ENCODE measurements around the gene KDM4E. TPM values are rescaled to one million over a fixed set of nuclear protein-coding genes. Genes with fewer than 3 reads are reported as not detected.

KDM4E gene
- total RNA-seq (2011; cell fraction: chromatin; rRNA removed; ENCODE audit: low replicate concordance): not detected in 2 replicates
- not detected in 2 replicates for total RNA-seq (2011; cell fraction: nucleolus; rRNA removed)
- total RNA-seq (2011; cell fraction: nucleoplasm; rRNA removed): not detected in 2 replicates
- total RNA-seq (2014; rRNA removed) (not detected in 2 replicates), total RNA-seq (2014; rRNA removed; fragmentation: Illumina TruSeq; extraction: Trizol) (not detected in 2 replicates), total RNA-seq (2015; rRNA removed; fragmentation: Illumina TruSeq; extraction: Trizol) (not detected in 2 replicates), total RNA-seq (2021) (not detected in 2 replicates), polyA plus RNA-seq (2011; rRNA removed) (not detected in 2 replicates), polyA plus RNA-seq (2014; fragmentation: Illumina TruSeq; extraction: Trizol) (not detected in 2 replicates), polyA plus RNA-seq (2014; fragmentation: Nextera tagmentation; extraction: Ambion mirVana) (under 1 TPM in 1 of 2 experiments, not detected in 1; 0.04 TPM), polyA plus RNA-seq (2014; rRNA removed) (not detected in 2 replicates), polyA minus RNA-seq (2011; rRNA and poly(A)+ RNA removed) (not detected in 2 replicates), Bru-seq, nascent RNA (not detected), BruChase-seq, experiment 1, labeled RNA remaining after a 2-hour chase (percentile 19 among the genes with signal in this experiment), BruChase-seq, experiment 2, labeled RNA remaining after a 6-hour chase (not detected)
- not detected in 2 replicates for polyA plus RNA-seq (2011; cell fraction: cytosol; rRNA removed)
- not detected in 2 replicates for polyA plus RNA-seq (2011; cell fraction: nucleus; rRNA removed)
- polyA plus RNA-seq (2012): not detected in 2 replicates
- polyA minus RNA-seq (2011; cell fraction: cytosol; rRNA and poly(A)+ RNA removed): not detected in 2 replicates
- polyA minus RNA-seq (2011; cell fraction: nucleus; rRNA and poly(A)+ RNA removed): not detected in 2 replicates
- long read RNA-seq, experiment 1: 0 reads
- long read RNA-seq, experiment 2: 0 reads
- long read RNA-seq, experiment 3: 0 reads

- Histone ChIP-seq H3K9ac (ENCODE audit: insufficient read depth in 1 of 2, low read depth in 2 of 2, low read length in 2 of 2) (no peak within 1 kb of the TSS), H3K4me3 (no peak within 1 kb of the TSS), H3K36me3 (ENCODE audit: control insufficient read depth, insufficient read depth, low read length) (no peaks in the 10 kb centered on the region), H4K20me1 (replicated peaks; ENCODE audit: control insufficient read depth, insufficient read depth, low read length) (no peaks in the 10 kb centered on the region), H3K27ac (ENCODE audit: extremely low read depth, low read depth, low read length) (no peak within 1 kb of the TSS), H3K9me1 (ENCODE audit: control insufficient read depth, insufficient read depth, low read length) (no peaks in the 10 kb centered on the region), H3K4me2 (ENCODE audit: insufficient read depth, low read length) (no peak within 1 kb of the TSS), H3K9me3 (replicated peaks; ENCODE audit: control insufficient read depth, insufficient read depth, low read depth, low read length) (no peaks in the 10 kb centered on the region), H3K4me1 (replicated peaks in 1 of 2; ENCODE audit: control insufficient read depth in 2 of 2, insufficient read depth in 2 of 2, low read length in 2 of 2) (no peaks in the 10 kb centered on the region; a peak in 1 of 5 replicates), H2AFZ (ENCODE audit: low read depth, low read length) (peak within 1 kb of the TSS; percentile 45), H3K27me3 (ENCODE audit: control insufficient read depth in 2 of 2, insufficient read depth in 2 of 2, low read length in 2 of 2) (no peaks in the 10 kb centered on the region), H3K79me2 (ENCODE audit: control insufficient read depth, insufficient read depth, low read length) (no peaks in the 10 kb centered on the region)
- no peak for DNase-seq (ENCODE audit: extremely low read depth in 1 of 4, low spot score in 3 of 4)
- no peak for FAIRE-seq
- ChIA-PET CTCF (ENCODE audit: low intra/inter-chr PET ratio) (no interaction called here), POLR2A (interaction anchor here (0.6 to 1.8 kb wide), 3 partner anchors 8 to 29 kb away, joined by 3 to 5 read pairs (median 4); no protein-coding TSS in a partner anchor)
- WGBS (ENCODE audit: insufficient coverage, low coverage, missing lambda C conversion rate): 20% methylated on average over 1 of the region's 1 CpG
- peak; percentile 28; the same call in 2 of the 3 replicates for ATAC-seq
- BruUV-seq (replicated peaks): no TSS peak
- no peak for TF ChIP-seq MTA2 (IDR thresholded peaks at IDR 0.05; ENCODE audit: low read depth)
- no peak for TF ChIP-seq U2AF1 (optimal IDR thresholded peaks at IDR 0.05; ENCODE audit: low read depth, low read length)
- TF ChIP-seq ZBTB12 (CRISPR knock-in tag; IDR thresholded peaks at IDR 0.05): no peak
- TF ChIP-seq FOSL1 (tag; conservative IDR thresholded peaks at IDR 0.05): no peak
- TF ChIP-seq, protein P1, sequence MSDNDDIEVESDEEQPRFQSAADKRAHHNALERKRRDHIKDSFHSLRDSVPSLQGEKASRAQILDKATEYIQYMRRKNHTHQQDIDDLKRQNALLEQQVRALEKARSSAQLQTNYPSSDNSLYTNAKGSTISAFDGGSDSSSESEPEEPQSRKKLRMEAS (CRISPR knock-in tag; IDR thresholded peaks at IDR 0.05): no peak
- TF ChIP-seq E2F1 (CRISPR knock-in tag; IDR thresholded peaks at IDR 0.05): no peak
- TF ChIP-seq, protein P2, sequence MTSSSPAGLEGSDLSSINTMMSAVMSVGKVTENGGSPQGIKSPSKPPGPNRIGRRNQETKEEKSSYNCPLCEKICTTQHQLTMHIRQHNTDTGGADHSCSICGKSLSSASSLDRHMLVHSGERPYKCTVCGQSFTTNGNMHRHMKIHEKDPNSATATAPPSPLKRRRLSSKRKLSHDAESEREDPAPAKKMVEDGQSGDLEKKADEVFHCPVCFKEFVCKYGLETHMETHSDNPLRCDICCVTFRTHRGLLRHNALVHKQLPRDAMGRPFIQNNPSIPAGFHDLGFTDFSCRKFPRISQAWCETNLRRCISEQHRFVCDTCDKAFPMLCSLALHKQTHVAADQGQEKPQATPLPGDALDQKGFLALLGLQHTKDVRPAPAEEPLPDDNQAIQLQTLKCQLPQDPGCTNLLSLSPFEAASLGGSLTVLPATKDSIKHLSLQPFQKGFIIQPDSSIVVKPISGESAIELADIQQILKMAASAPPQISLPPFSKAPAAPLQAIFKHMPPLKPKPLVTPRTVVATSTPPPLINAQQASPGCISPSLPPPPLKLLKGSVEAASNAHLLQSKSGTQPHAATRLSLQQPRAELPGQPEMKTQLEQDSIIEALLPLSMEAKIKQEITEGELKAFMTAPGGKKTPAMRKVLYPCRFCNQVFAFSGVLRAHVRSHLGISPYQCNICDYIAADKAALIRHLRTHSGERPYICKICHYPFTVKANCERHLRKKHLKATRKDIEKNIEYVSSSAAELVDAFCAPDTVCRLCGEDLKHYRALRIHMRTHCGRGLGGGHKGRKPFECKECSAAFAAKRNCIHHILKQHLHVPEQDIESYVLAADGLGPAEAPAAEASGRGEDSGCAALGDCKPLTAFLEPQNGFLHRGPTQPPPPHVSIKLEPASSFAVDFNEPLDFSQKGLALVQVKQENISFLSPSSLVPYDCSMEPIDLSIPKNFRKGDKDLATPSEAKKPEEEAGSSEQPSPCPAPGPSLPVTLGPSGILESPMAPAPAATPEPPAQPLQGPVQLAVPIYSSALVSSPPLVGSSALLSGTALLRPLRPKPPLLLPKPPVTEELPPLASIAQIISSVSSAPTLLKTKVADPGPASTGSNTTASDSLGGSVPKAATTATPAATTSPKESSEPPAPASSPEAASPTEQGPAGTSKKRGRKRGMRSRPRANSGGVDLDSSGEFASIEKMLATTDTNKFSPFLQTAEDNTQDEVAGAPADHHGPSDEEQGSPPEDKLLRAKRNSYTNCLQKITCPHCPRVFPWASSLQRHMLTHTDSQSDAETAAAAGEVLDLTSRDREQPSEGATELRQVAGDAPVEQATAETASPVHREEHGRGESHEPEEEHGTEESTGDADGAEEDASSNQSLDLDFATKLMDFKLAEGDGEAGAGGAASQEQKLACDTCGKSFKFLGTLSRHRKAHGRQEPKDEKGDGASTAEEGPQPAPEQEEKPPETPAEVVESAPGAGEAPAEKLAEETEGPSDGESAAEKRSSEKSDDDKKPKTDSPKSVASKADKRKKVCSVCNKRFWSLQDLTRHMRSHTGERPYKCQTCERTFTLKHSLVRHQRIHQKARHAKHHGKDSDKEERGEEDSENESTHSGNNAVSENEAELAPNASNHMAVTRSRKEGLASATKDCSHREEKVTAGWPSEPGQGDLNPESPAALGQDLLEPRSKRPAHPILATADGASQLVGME (CRISPR knock-in tag; IDR thresholded peaks at IDR 0.05): no peak
- TF ChIP-seq CEBPB (tag; IDR thresholded peaks at IDR 0.05): no peak
- TF ChIP-seq DIDO1 (tag; IDR thresholded peaks at IDR 0.05; ENCODE audit: low read depth): no peak
- TF ChIP-seq MAFF (IDR thresholded peaks at IDR 0.05; ENCODE audit: low read length): no peak
- in situ Hi-C loops (cut with MboI) (no loop called here), intact Hi-C loops (cut with micrococcal nuclease) (no loop called here)
Measured at GRCh38 chr11:95024958-95025357, at the start of gene KDM4E. Gene KDM4E (plus strand): TSS chr11:95025258. CDS start chr11:95025558, 300 bp downstream.

All from K562 (cell line).